Activated T-helper 1 cell treated with anti-CD3 and anti-CD28 coated beads, Interleukin-12 subunit alpha, Interleukin-12 subunit beta, Interleukin-2, Interleukin-4 antibody, amounts not matched to agents 30 ng/mL and 10 ng/mL and 1 ng/mL, durations not matched to agents 14 hours and 24 hours and 36 hours (primary cell): ENCODE measurements around the gene LRRC3. TPM values are rescaled to one million over a fixed set of nuclear protein-coding genes. Genes with fewer than 3 reads are reported as not detected.

Source experiments
- DNase-seq: peaks from one replicate; pipeline ENCODE4 v3.0.0; 2021; ENCODE audit warnings: low spot score
- H3K27ac Mint-ChIP-seq: one replicate; pipeline ENCODE4 v1.8.0; 2021; ENCODE audit warnings: mild to moderate bottlenecking, mixed read lengths
- H3K27me3 Mint-ChIP-seq: one replicate; pipeline ENCODE4 v1.8.0; 2022; ENCODE audit warnings: mild to moderate bottlenecking, moderate library complexity, mixed read lengths; ENCODE audit not compliant: insufficient read depth
- H3K36me3 Mint-ChIP-seq: one replicate; pipeline ENCODE4 v1.8.0; 2021; ENCODE audit warnings: low read depth, mixed read lengths
- H3K4me1 Mint-ChIP-seq: one replicate; pipeline ENCODE4 v1.8.0; 2021; ENCODE audit warnings: low read depth, mixed read lengths
- H3K4me3 Mint-ChIP-seq: one replicate; pipeline ENCODE4 v1.8.0; 2021; ENCODE audit warnings: mild to moderate bottlenecking, moderate library complexity, mixed read lengths
- H3K9me3 Mint-ChIP-seq: one replicate; pipeline ENCODE4 v1.8.0; 2021; ENCODE audit warnings: mixed read lengths
- intact Hi-C: fragments of 100-400 bp; cut with micrococcal nuclease; formaldehyde crosslinking; loops from one replicate; pipeline ENCODE4 v1.15.1; 2024
- total RNA-seq: library from RNA; stranded (reverse); gene quantifications from 2 replicates; pipeline ENCODE4 v1.2.3, GENCODE V29; 2022

The LRRC3 gene
- total RNA-seq, 1 donor from 2014 or later: 1.9 TPM

DNA sequence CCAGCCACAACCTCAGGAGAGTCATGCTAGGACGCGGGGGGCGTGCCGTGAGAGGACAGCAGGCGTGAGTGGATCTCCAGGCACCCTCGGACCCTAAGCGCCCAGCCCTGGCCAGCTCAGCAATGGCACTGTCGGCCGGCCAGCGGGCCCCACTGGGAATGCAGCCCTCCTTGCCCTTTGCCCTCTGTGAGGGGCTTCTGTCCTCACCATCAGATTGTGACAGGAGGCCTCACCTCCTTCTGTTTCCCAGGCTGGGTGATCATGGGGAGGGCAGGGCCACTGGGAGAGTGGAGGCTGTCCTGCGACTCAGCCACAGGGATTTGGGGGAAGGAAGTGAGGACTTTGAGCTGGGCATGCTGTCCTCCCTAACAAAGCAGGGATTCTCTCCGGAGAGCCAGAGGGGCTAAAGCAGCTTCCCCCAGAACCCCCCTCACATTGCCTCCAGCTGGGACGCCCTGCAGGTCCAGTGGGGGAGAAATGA lies 6.6 kb upstream of the LRRC3 start:
- H3K36me3 Mint-ChIP-seq: no peaks in the 10 kb centered on the region
- H3K27me3 Mint-ChIP-seq: peaks cover 20% of the 10 kb centered on the region
- peaks cover 4% of the 10 kb centered on the region for H3K9me3 Mint-ChIP-seq
- no peak overlapping the region for H3K27ac Mint-ChIP-seq
- H3K4me1 Mint-ChIP-seq: no peaks in the 10 kb centered on the region
- no peak for DNase-seq
- intact Hi-C loops: no loop called here
- no peak overlapping the region for H3K4me3 Mint-ChIP-seq

DNA sequence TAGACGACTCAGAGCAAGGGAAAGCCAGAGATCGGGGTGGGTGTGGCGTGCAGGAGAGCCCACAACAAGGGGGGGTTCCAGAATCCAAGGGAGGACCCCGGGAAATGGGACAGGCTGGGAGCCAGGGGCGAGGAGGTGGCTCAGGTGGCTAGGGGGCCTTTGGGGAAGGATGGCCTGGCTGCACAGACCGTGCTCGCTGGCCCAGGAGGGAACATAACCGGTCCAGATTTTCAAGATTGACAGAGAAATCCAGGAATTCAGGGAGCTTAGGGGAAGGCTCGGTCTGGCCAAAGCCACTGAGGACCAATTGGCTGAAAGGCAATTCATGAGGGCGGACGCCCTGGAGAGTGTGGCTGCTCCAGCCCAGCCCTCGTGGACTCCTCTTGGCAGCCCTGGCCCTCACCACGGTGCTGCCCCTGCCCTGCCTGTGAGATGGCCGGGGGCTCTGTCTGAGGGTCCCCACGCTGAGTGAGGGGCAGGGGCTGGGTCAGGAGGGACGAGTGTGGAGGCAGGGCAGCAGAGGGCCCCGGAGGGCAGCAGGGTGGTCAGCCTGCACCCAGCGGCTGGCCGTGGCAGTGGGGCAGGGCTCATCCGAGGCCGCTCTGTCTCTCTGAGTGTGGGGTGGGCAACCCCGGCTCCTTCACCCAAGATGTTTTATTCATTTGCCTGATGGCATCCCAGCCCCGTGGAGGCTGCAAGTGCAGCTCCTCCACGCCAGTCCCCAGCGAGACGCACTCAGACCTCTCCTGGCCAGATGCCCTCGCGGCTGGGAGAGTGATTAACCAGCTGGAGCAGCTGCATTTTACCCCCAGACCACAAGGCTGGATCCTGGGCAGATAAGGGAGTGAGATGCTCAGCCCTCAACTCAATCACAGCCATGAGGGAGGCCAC lies 5.6 kb upstream of the LRRC3 start:
- no peaks in the 10 kb centered on the region for H3K4me1 Mint-ChIP-seq
- peaks cover 14% of the 10 kb centered on the region for H3K9me3 Mint-ChIP-seq
- no peak for DNase-seq
- H3K27me3 Mint-ChIP-seq: peaks cover 29% of the 10 kb centered on the region
- H3K4me3 Mint-ChIP-seq: no peak overlapping the region
- intact Hi-C loops: loop anchor here (10.0 kb wide), 1 partner anchor 105 kb away; no protein-coding TSS in a partner anchor
- H3K27ac Mint-ChIP-seq: no peak overlapping the region
- H3K36me3 Mint-ChIP-seq: no peaks in the 10 kb centered on the region

DNA sequence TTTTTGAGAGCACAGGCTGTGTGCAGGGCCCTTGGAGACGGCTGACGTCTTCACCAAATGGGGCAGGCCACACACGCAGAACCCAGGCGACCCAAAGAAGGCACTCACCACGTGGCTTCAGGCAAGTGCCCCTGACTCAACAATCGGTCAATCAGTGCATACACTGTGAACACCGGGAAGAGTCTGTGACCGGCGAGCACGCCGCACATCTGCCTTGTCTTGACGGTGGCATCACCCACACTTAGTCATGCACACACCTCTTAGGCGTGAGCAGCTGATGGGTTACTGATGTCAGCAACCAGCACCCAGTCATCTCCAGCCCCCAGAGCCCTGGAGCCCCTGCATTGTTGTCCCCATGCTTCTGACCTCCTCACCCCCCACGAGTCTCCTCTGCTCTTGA lies 4.9 kb upstream of the LRRC3 start:
- Mint-ChIP-seq H3K4me3 (no peak overlapping the region), H3K9me3 (peaks cover 14% of the 10 kb centered on the region), H3K27ac (no peak overlapping the region), H3K4me1 (no peaks in the 10 kb centered on the region), H3K27me3 (peaks cover 29% of the 10 kb centered on the region), H3K36me3 (no peaks in the 10 kb centered on the region)
- intact Hi-C loops: loop anchor here (10.0 kb wide), 1 partner anchor 106 kb away; no protein-coding TSS in a partner anchor
- no peak for DNase-seq

DNA sequence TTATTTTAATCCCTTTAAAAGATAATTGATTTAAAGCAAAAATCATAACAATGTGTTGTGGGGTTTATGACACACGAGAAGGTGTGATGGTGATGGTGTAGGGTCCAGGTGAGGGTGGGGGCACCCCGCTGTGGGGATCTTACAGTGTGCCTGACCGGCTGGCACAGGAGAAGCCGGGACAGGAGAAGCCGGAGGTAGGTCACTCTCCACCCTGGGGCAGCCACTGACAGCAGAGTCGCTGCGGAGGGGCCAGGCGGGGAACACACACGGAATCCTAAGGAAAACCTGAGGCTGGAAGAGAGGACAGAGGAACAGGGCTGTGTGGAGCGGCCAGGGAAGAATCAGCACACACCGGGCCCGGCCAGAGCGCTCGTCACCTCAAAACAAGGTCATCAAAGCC lies 4.3 kb upstream of the LRRC3 start:
- no peak for DNase-seq
- H3K27ac Mint-ChIP-seq: no peak overlapping the region
- no peaks in the 10 kb centered on the region for H3K36me3 Mint-ChIP-seq
- intact Hi-C loops: loop anchor here (10.0 kb wide), 1 partner anchor 106 kb away; no protein-coding TSS in a partner anchor
- H3K27me3 Mint-ChIP-seq: peaks cover 29% of the 10 kb centered on the region
- no peak overlapping the region for H3K4me3 Mint-ChIP-seq
- no peaks in the 10 kb centered on the region for H3K4me1 Mint-ChIP-seq
- peaks cover 14% of the 10 kb centered on the region for H3K9me3 Mint-ChIP-seq

DNA sequence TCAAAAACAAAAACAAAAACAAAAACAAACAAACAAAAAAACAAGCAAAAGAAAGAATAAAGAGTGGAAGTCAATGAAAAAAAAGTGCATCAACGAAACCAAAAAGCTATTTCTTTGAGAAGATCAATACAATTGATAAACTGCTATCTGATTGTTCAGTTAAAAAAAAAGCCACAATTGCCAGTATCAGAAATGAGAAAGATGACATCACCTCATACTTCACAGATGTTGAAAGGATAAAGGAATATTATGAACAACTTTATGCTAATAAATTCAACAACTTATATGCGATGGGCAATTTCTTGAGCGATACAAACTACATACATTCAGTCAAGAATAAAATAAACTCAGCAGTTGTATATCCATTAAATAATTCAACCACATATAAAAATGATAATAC lies 2.2 kb upstream of the LRRC3 start:
- Mint-ChIP-seq H3K9me3 (peaks cover 14% of the 10 kb centered on the region), H3K36me3 (no peaks in the 10 kb centered on the region), H3K27me3 (peaks cover 28% of the 10 kb centered on the region), H3K4me3 (no peak overlapping the region), H3K27ac (no peak overlapping the region), H3K4me1 (no peaks in the 10 kb centered on the region)
- DNase-seq: no peak
- intact Hi-C loops: loop anchor here (10.0 kb wide), 1 partner anchor 108 kb away; no protein-coding TSS in a partner anchor

DNA sequence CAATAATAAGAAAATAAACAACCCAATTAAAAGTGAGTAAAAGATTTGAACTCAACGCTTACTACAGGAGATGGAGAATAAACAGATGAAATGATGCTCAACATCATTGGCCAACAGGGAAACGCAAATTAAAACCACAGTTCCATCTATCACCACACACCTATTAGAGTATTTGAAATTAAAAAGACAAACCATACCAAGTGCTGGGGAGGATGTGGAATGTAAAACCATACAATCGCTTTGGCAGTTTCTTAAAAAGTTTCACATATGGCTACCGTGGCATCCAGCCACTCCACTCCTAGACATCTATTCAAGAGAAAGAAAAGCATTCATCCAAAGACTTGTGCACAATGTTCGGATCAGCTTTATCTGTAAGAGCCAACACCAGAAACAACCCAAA lies 1.3 kb upstream of the LRRC3 start:
- H3K27me3 Mint-ChIP-seq: peaks cover 28% of the 10 kb centered on the region
- DNase-seq: no peak
- H3K9me3 Mint-ChIP-seq: peaks cover 14% of the 10 kb centered on the region
- intact Hi-C loops: loop anchor here (10.0 kb wide), 1 partner anchor 109 kb away; no protein-coding TSS in a partner anchor
- H3K4me1 Mint-ChIP-seq: peaks cover 4% of the 10 kb centered on the region
- H3K36me3 Mint-ChIP-seq: no peaks in the 10 kb centered on the region
- no peak overlapping the region for H3K27ac Mint-ChIP-seq
- H3K4me3 Mint-ChIP-seq: peak overlapping the region; percentile 74

DNA sequence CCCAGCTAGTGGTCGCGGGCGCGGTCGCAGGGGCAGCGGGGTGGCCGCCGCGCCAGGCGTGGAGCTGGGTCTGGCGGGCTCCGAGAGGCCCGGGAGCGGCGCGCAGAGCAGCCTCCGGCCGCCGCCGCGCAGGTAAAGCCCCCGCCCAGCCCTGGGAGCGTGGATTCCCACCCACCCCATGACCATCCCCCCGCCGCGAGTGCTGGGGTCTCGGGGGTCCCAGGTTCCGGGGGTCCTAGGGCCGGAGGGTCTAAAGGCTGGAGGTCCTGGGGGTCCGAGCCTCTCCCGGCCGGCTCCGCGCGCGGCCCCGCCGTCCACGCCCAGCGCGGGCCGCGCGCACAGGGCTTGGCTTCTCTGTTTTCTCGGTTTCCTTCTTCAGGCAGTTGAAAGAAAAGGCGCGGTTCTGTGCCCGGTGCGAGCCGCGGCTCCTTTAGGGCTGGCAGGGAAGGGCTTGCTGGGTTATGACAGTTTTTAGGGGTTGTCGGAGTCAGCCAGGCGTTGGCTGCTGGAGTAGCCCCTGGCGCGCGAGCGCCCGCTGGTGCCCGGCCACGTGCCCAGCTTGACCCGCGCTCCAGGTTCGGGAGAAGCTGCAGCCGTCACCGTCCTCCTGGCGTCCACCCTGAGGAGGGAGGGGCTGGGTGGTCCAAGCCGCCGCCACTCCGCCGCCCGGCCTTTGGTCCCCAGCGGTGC lies 359 bp downstream of the LRRC3 start:
- Mint-ChIP-seq H3K9me3 (peaks cover 14% of the 10 kb centered on the region), H3K27ac (no peak overlapping the region), H3K4me3 (peak overlapping the region; percentile 81), H3K36me3 (no peaks in the 10 kb centered on the region), H3K4me1 (peaks cover 4% of the 10 kb centered on the region), H3K27me3 (peaks cover 28% of the 10 kb centered on the region)
- DNase-seq: peak; percentile 41
- intact Hi-C loops: loop anchor here (1.0 to 10.0 kb wide), 4 partner anchors 24 to 362 kb away; no protein-coding TSS in a partner anchor

DNA sequence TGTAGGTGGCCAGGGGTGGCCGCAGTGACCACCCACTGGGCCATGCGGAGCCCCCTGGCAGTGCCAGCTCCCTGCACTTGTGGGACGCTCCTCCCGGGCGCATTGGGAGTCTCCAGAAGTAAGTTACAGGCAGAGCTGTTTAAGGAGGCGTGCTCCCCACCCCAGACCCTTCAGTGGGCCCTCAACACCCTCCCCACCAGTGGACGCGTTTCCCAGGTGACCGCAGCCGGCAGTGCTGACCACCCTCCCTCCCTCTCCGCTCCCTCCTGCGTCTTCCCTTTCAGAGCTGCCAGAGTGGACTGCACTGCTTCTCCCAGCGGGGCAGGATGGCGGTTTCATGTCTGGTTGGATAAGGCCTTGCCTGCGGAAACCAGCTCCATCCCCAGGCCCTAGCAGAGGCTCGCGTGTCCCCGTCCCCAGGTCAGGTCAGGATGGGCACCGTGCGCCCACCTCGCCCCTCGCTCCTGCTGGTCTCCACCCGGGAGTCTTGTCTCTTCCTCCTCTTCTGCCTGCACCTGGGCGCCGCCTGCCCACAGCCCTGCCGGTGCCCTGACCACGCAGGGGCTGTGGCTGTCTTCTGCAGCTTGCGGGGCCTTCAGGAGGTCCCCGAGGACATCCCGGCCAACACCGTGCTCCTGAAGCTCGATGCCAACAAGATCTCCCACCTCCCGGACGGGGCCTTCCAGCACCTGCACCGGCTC lies 1.1 kb downstream of the LRRC3 start:
- H3K36me3 Mint-ChIP-seq: no peaks in the 10 kb centered on the region
- peaks cover 14% of the 10 kb centered on the region for H3K9me3 Mint-ChIP-seq
- peaks cover 4% of the 10 kb centered on the region for H3K4me1 Mint-ChIP-seq
- no peak for DNase-seq
- H3K27me3 Mint-ChIP-seq: peaks cover 28% of the 10 kb centered on the region
- H3K4me3 Mint-ChIP-seq: peak overlapping the region; percentile 81
- intact Hi-C loops: loop anchor here (10.0 kb wide), 1 partner anchor 112 kb away; no protein-coding TSS in a partner anchor
- no peak overlapping the region for H3K27ac Mint-ChIP-seq

DNA sequence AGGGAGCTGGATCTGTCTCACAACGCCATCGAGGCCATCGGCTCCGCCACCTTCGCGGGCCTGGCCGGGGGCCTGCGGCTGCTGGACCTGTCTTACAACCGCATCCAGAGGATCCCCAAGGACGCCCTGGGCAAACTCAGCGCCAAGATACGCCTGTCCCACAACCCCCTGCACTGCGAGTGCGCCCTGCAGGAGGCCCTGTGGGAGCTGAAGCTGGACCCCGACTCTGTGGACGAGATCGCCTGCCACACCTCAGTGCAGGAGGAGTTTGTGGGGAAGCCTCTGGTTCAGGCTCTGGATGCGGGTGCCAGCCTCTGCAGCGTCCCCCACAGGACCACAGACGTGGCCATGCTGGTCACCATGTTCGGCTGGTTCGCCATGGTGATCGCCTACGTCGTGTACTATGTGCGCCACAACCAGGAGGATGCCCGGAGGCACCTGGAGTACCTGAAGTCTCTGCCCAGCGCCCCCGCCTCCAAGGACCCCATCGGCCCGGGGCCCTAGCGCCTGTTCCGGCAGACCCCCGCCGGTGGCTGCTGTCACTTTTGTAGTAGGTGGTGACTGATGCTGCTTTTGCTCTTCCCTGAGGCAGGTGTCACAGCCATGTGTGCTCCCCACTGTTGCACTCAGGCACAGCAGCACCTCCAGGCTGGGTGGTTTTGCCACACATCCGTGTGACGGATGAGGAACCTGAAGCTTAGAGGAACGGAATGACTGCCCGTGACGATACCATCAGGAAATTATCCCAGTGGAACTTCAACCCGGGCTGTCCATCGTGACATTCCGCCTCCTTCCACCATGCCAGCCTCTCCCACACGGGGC lies 1.8 kb downstream of the LRRC3 start:
- intact Hi-C loops: loop anchor here (10.0 kb wide), 1 partner anchor 112 kb away; no protein-coding TSS in a partner anchor
- peak overlapping the region; percentile 81 for H3K4me3 Mint-ChIP-seq
- no peak overlapping the region for H3K27ac Mint-ChIP-seq
- peaks cover 14% of the 10 kb centered on the region for H3K9me3 Mint-ChIP-seq
- no peak for DNase-seq
- H3K4me1 Mint-ChIP-seq: peaks cover 4% of the 10 kb centered on the region
- H3K36me3 Mint-ChIP-seq: no peaks in the 10 kb centered on the region
- H3K27me3 Mint-ChIP-seq: peaks cover 23% of the 10 kb centered on the region

DNA sequence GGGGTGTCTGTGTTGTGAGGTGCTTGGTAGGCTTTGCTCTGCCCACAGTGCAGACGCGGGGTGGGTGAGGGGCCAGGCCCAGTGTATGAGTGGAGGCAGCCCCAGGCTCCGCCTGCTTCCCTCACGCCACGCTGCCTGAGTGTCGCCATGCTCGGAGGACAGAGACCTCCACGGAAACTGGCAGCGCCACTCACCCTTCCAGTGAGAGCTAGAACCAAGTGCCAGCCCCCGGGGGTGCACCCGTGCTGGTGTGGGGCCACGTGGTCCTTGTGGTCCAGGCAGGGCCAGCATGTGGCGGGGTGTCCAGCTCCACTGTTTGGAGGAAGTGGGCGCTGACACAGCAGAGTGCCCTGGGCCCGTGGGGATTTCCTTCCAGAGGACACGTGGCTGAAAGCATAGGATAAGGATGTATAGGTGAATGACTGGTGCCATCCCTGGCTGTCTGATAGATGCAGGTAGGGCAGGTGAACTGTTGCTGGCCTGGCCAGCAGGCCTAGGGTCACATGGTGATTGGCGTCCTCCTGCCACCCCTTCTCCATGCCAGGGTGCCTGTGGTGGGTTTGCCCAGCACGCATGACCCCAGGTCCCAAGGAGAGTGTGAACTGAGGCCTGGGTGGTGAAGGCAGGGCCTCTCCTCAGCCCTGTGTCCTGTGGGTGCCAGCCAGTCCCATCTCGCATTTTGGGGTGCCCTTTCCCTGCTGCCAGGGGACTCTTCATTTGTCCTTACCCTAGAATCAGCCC lies 3.8 kb downstream of the LRRC3 start:
- no peaks in the 10 kb centered on the region for H3K36me3 Mint-ChIP-seq
- peaks cover 6% of the 10 kb centered on the region for H3K27me3 Mint-ChIP-seq

DNA sequence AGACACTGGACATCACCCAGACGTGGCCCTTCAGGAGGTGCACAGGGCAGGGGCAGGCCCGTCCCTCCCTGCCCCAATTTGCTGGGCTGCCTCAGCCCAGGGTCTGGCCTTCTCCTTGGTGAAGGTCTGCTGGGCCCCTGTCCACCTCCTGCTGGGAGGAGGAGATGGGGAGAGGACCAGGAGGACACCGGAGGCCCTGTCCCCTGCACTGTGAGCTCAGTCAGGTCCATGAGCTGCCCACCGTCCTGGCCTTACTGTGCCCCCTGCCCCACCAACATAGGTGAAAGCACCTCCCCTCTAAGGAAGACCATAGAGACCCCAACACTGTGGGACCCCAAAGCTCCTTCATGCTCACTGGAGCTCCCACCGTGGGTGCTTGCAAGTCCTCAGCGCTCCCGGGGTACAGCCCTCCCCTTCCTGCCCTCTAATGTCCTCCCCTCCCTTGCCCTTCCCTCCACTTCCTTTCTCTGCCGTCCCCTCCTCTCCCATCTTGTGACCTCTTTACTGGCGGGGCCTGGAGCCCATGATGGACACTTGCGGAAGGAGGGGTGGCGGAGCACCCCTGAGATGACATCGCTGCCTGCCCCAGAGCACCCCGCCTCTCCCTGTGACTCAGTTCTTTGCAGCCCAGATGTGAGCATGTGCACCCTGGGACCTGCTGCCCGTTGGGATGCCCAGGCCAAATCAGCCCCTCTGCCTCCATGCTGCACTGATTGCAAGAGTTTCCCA lies 4.6 kb downstream of the LRRC3 start:
- H3K27me3 Mint-ChIP-seq: no peaks in the 10 kb centered on the region
- no peaks in the 10 kb centered on the region for H3K36me3 Mint-ChIP-seq
- no peak for DNase-seq
- H3K9me3 Mint-ChIP-seq: no peaks in the 10 kb centered on the region
- no peak overlapping the region for H3K27ac Mint-ChIP-seq
- intact Hi-C loops: loop anchor here (10.0 kb wide), 1 partner anchor 115 kb away; no protein-coding TSS in a partner anchor
- peaks cover 4% of the 10 kb centered on the region for H3K4me1 Mint-ChIP-seq
- no peak overlapping the region for H3K4me3 Mint-ChIP-seq

More for the DNA sequence above, 3.8 kb downstream of the LRRC3 start:
- Mint-ChIP-seq H3K9me3 (peaks cover 6% of the 10 kb centered on the region), H3K4me3 (no peak overlapping the region), H3K4me1 (peaks cover 4% of the 10 kb centered on the region), H3K27ac (no peak overlapping the region)
- intact Hi-C loops: loop anchor here (10.0 kb wide), 1 partner anchor 114 kb away; no protein-coding TSS in a partner anchor
- DNase-seq: no peak
